GM18505 (cell line): ENCODE measurements around the gene MRPL49.
"Not testable (repeated sequence)": the region's sequence is repeated elsewhere in the genome, so short reads cannot be mapped to it uniquely, and the experiment has no call there.

Source experiments
- ATAC-seq: cut with Tn5 transposase; IDR thresholded peaks from one replicate; pipeline ENCODE4 v1.9.1; 2021; ENCODE audit not compliant: unreplicated experiment
- POLR2A ChIP-seq: IDR thresholded peaks from 4 replicates; pipeline ENCODE4 v1.6.1; 2011; ENCODE audit warnings: borderline replicate concordance; ENCODE audit not compliant: insufficient read depth, insufficient read length; ENCODE audit errors: extremely low read depth

MRPL49 gene

GRCh38 chr11:65117206-65118096, 4.7 kb upstream of the MRPL49 start, which contains the start of gene ZNHIT2:
Gene ZNHIT2 (minus strand): TSS chr11:65117701. CDS start chr11:65117653, 48 bp downstream.
- peak; percentile 81 for TF ChIP-seq POLR2A
- peak; percentile 50 for ATAC-seq

GRCh38 chr11:65118097-65118837, 3.9 kb upstream of the MRPL49 start:
- no peak for ATAC-seq
- TF ChIP-seq POLR2A: no peak

GRCh38 chr11:65118891-65119669, 3.0 kb upstream of the MRPL49 start:
- not testable (repeated sequence) for ATAC-seq

- ATAC-seq: no peak
- no peak for TF ChIP-seq POLR2A
These were observed 2.5 kb upstream of the MRPL49 start for GRCh38 chr11:65119670-65119995.

- no peak for TF ChIP-seq POLR2A
- ATAC-seq: no peak
These were observed 1.3 kb upstream of the MRPL49 start for GRCh38 chr11:65120831-65121230.

- no peak for ATAC-seq
- TF ChIP-seq POLR2A: no peak
These were observed 665 bp upstream of the MRPL49 start for GRCh38 chr11:65121447-65121864.

GRCh38 chr11:65124480-65125196, 2.5 kb downstream of the MRPL49 start:
- no peak for ATAC-seq
- TF ChIP-seq POLR2A: no peak

GRCh38 chr11:65125197-65126056, 3.3 kb downstream of the MRPL49 start:
- TF ChIP-seq POLR2A: no peak
- no peak for ATAC-seq

GRCh38 chr11:65126624-65127274, 4.6 kb downstream of the MRPL49 start:
- no peak for ATAC-seq
- TF ChIP-seq POLR2A: peak; percentile 42

GRCh38 chr11:65127473-65128181, 5.5 kb downstream of the MRPL49 start:
- ATAC-seq: no peak
- no peak for TF ChIP-seq POLR2A
